H1 (cell line): ENCODE results near the gene HBD. TPM values are rescaled to one million over a fixed set of nuclear protein-coding genes. Genes with fewer than 3 reads are reported as not detected.

Experiments
- CTCF ChIA-PET: fragments of 300-600 bp; sonication (Branson Sonifier 250); formaldehyde crosslinking; loops from one replicate; lab custom pipeline; 2021; ENCODE audit not compliant: partially characterized antibody; lab: Charles Lee
- POLR2A ChIA-PET: fragments of 300-600 bp; sonication (Branson Sonifier 250); formaldehyde crosslinking; loops from one replicate; lab custom pipeline; 2021; ENCODE audit warnings: inconsistent platforms; ENCODE audit not compliant: partially characterized antibody; lab: Charles Lee
- DNase-seq, 2 experiments: peaks; one replicate each; pipeline versions ENCODE4 v3.0.0 to v3.0.0-alpha.2; 2010 to 2022; ENCODE audit warnings: low spot score in 2 of 2, low read depth in 1 of 2, mixed read lengths in 1 of 2
- FAIRE-seq: peaks from 2 replicates; lab custom pipeline; 2011; peaks lifted over from hg19 to GRCh38; lab: Jason Lieb, UNC
- H2AFZ ChIP-seq: 2 replicates; pipeline ENCODE4 v1.8.1; 2012; ENCODE audit warnings: low read length, inconsistent platforms
- H2AK5ac ChIP-seq: 2 replicates; pipeline ENCODE4 v1.6.1; 2013; ENCODE audit warnings: low read depth, low read length
- H2BK120ac ChIP-seq: replicated peaks from 2 replicates; pipeline ENCODE3; 2013; ENCODE audit warnings: low read depth, low read length, inconsistent platforms
- H2BK12ac ChIP-seq: 2 replicates; pipeline ENCODE4 v1.6.1; 2013; ENCODE audit warnings: low read depth, low read length
- H2BK15ac ChIP-seq: 2 replicates; pipeline ENCODE4 v1.6.1; 2013; ENCODE audit warnings: low read length
- H2BK20ac ChIP-seq: 2 replicates; pipeline ENCODE4 v1.6.1; 2013; ENCODE audit warnings: low read length
- H2BK5ac ChIP-seq: 2 replicates; pipeline ENCODE4 v1.6.1; 2013; ENCODE audit warnings: low read depth, low read length
- H3K14ac ChIP-seq: 2 replicates; pipeline ENCODE4 v1.6.1; 2013; ENCODE audit warnings: inconsistent platforms; ENCODE audit not compliant: insufficient read length
- H3K18ac ChIP-seq: 2 replicates; pipeline ENCODE4 v1.6.1; 2013; ENCODE audit warnings: low read length; ENCODE audit errors: extremely low read depth
- H3K23ac ChIP-seq: 2 replicates; pipeline ENCODE4 v1.6.1; 2013; ENCODE audit warnings: inconsistent platforms; ENCODE audit not compliant: insufficient read length
- H3K23me2 ChIP-seq: 2 replicates; pipeline ENCODE4 v1.6.1; 2013; ENCODE audit warnings: low read depth, low read length
- H3K27ac ChIP-seq: 2 replicates; pipeline ENCODE4 v1.6.1; 2011; ENCODE audit warnings: low read depth, low read length, inconsistent platforms
- H3K27me3 ChIP-seq, 4 experiments: replicated peaks in 1 of 4; 1 replicate in 1 of 4; 2 replicates in 3 of 4; pipeline versions ENCODE4 v1.6.1 to v1.8.1; 2011 to 2013; ENCODE audit warnings: low read length in 3 of 4, mild to moderate bottlenecking in 3 of 4, inconsistent platforms in 2 of 4, mixed read lengths in 2 of 4, moderate library complexity in 1 of 4; ENCODE audit not compliant: control insufficient read depth in 3 of 4, insufficient read depth in 3 of 4; ENCODE audit errors: extremely low read depth in 1 of 4
- H3K36me3 ChIP-seq, 4 experiments: 2 replicates each; pipeline versions ENCODE4 v1.6.1 to v1.8.1; 2011 to 2013; ENCODE audit warnings: mild to moderate bottlenecking in 4 of 4, low read length in 3 of 4, moderate library complexity in 2 of 4, control low read depth in 1 of 4, inconsistent platforms in 1 of 4; ENCODE audit not compliant: insufficient read depth in 4 of 4, control insufficient read depth in 2 of 4
- H3K4ac ChIP-seq: replicated peaks from 2 replicates; pipeline ENCODE3; 2013; ENCODE audit warnings: low read length, low read depth, mixed read lengths, inconsistent platforms; ENCODE audit not compliant: insufficient read length
- H3K4me1 ChIP-seq, 4 experiments: replicated peaks in 1 of 4; 1 replicate in 1 of 4; 2 replicates in 3 of 4; pipeline versions ENCODE4 v1.6.1 to v1.8.1; 2011 to 2013; ENCODE audit warnings: low read length in 3 of 4, inconsistent platforms in 2 of 4, mixed read lengths in 1 of 4; ENCODE audit not compliant: insufficient read depth in 4 of 4, control insufficient read depth in 3 of 4
- H3K4me2 ChIP-seq, 2 experiments: 2 replicates each; pipeline versions ENCODE4 v1.6.1 to v1.8.1; 2011 to 2013; ENCODE audit warnings: low read depth in 2 of 2, low read length in 2 of 2, control low read depth in 1 of 2, inconsistent platforms in 1 of 2, mild to moderate bottlenecking in 1 of 2; ENCODE audit not compliant: insufficient read depth in 1 of 2
- H3K4me3 ChIP-seq, 4 experiments: fragments of 200-600, 300-600 bp in 1 of 4; sonication (generic), shearing (Covaris generic), sonication (Bioruptor Twin) in 1 of 4; 2 replicates each; pipeline versions ENCODE4 v1.5.1 to v1.8.1; 2011 to 2016; ENCODE audit warnings: low read length in 4 of 4, low read depth in 3 of 4, control low read depth in 2 of 4, inconsistent platforms in 2 of 4, mild to moderate bottlenecking in 2 of 4, mixed read lengths in 1 of 4, moderate library complexity in 1 of 4; ENCODE audit not compliant: insufficient read depth in 2 of 4; ENCODE audit errors: extremely low read depth in 1 of 4
- H3K56ac ChIP-seq: replicated peaks from 2 replicates; pipeline ENCODE3; 2013; ENCODE audit warnings: low read depth, mild to moderate bottlenecking, mixed read lengths, low read length, inconsistent platforms; ENCODE audit not compliant: insufficient read length
- H3K79me1 ChIP-seq: 2 replicates; pipeline ENCODE4 v1.6.1; 2013; ENCODE audit warnings: low read depth, low read length, control low read depth
- H3K79me2 ChIP-seq, 2 experiments: 2 replicates each; pipeline versions ENCODE4 v1.6.1 to v1.8.1; 2012 to 2013; ENCODE audit warnings: low read length in 2 of 2, mild to moderate bottlenecking in 2 of 2, inconsistent platforms in 1 of 2; ENCODE audit not compliant: insufficient read depth in 2 of 2, control insufficient read depth in 1 of 2
- H3K9ac ChIP-seq, 4 experiments: replicated peaks in 1 of 4; 1 replicate in 1 of 4; 2 replicates in 3 of 4; pipeline versions ENCODE4 v1.6.1 to v1.8.1; 2011 to 2013; ENCODE audit warnings: low read depth in 3 of 4, low read length in 3 of 4, control low read depth in 2 of 4, mild to moderate bottlenecking in 2 of 4, moderate library complexity in 2 of 4, inconsistent platforms in 1 of 4; ENCODE audit errors: extremely low read depth in 1 of 4
- H3K9me3 ChIP-seq, 2 experiments: 2 replicates each; pipeline versions ENCODE4 v1.6.1 to v1.8.1; 2012 to 2013; ENCODE audit warnings: mild to moderate bottlenecking in 2 of 2, moderate library complexity in 2 of 2, control low read depth in 1 of 2, inconsistent platforms in 1 of 2, low read depth in 1 of 2, low read length in 1 of 2, mixed read lengths in 1 of 2; ENCODE audit not compliant: insufficient read depth in 2 of 2
- H4K20me1 ChIP-seq, 2 experiments: replicated peaks in 1 of 2; 2 replicates each; pipeline versions ENCODE3 to v1.8.1; 2011 to 2013; ENCODE audit warnings: inconsistent platforms in 2 of 2, low read length in 2 of 2, mild to moderate bottlenecking in 1 of 2; ENCODE audit not compliant: insufficient read depth in 2 of 2, control insufficient read depth in 1 of 2
- H4K5ac ChIP-seq: 2 replicates; pipeline ENCODE4 v1.6.1; 2013; ENCODE audit warnings: low read length, low read depth, mixed read lengths, inconsistent platforms; ENCODE audit not compliant: insufficient read length
- H4K8ac ChIP-seq: 2 replicates; pipeline ENCODE4 v1.8.0; 2013; ENCODE audit warnings: mild to moderate bottlenecking, moderate library complexity, low read length, inconsistent platforms; ENCODE audit not compliant: insufficient read depth; ENCODE audit errors: extremely low read depth
- H4K91ac ChIP-seq: replicated peaks from 2 replicates; pipeline ENCODE3; 2013; ENCODE audit warnings: low read length, mixed read lengths, inconsistent platforms; ENCODE audit not compliant: insufficient read length
- CBX8 ChIP-seq: fragments of 300-800, 300-1000 bp; sonication (generic); IDR thresholded peaks from 2 replicates; pipeline ENCODE4 v1.7.1; 2016; ENCODE audit warnings: low read depth, low read length, borderline replicate concordance
- CHD1 ChIP-seq: IDR thresholded peaks from 2 replicates; pipeline ENCODE4 v1.6.1; 2012; ENCODE audit warnings: low read depth, low read length, improper control_type of control experiment
- CREB1 ChIP-seq: IDR thresholded peaks from 2 replicates; pipeline ENCODE4 v1.6.1; 2012; ENCODE audit warnings: inconsistent platforms
- FOSL1 ChIP-seq: IDR thresholded peaks from 2 replicates; pipeline ENCODE4 v1.6.1; 2011; ENCODE audit warnings: mild to moderate bottlenecking, low read depth, low read length, moderate library complexity; ENCODE audit not compliant: insufficient read depth
- GABPA ChIP-seq: IDR thresholded peaks from 2 replicates; pipeline ENCODE4 v1.6.1; 2011; ENCODE audit warnings: mild to moderate bottlenecking, low read length, moderate library complexity, borderline replicate concordance; ENCODE audit not compliant: insufficient read depth
- PHF8 ChIP-seq: fragments of 200-600 bp; sonication (generic); conservative IDR thresholded peaks from 2 replicates; pipeline ENCODE4 v1.7.1; 2012; ENCODE audit warnings: low read depth, mild to moderate bottlenecking, inconsistent platforms, low read length, moderate library complexity
- POLR2AphosphoS5 ChIP-seq: IDR thresholded peaks from 2 replicates; pipeline ENCODE4 v1.6.1; 2011; ENCODE audit warnings: low read depth, low read length
- RNF2 ChIP-seq: fragments of 200-900, 300-1000 bp; sonication (generic); IDR thresholded peaks from 2 replicates; pipeline ENCODE4 v1.7.1; 2016; ENCODE audit warnings: borderline replicate concordance, low read depth, mild to moderate bottlenecking, antibody characterized with exemption, low read length; ENCODE audit not compliant: poor library complexity, severe bottlenecking; ENCODE audit errors: missing control alignments
- RXRA ChIP-seq: IDR thresholded peaks from 2 replicates; pipeline ENCODE4 v1.6.1; 2011; ENCODE audit warnings: low read depth, mild to moderate bottlenecking, low read length, moderate library complexity; ENCODE audit not compliant: insufficient read depth
- SIRT6 ChIP-seq: IDR thresholded peaks from one replicate; pipeline ENCODE4 v1.7.1; 2012; ENCODE audit warnings: low read length, inconsistent platforms
- SIX5 ChIP-seq: IDR thresholded peaks from 2 replicates; pipeline ENCODE4 v1.6.1; 2011; ENCODE audit warnings: mild to moderate bottlenecking, low read depth, low read length
- SRF ChIP-seq: IDR thresholded peaks from 2 replicates; pipeline ENCODE4 v1.6.1; 2011; ENCODE audit warnings: mild to moderate bottlenecking, low read depth, low read length, moderate library complexity
- TAF1 ChIP-seq: IDR thresholded peaks from 2 replicates; pipeline ENCODE4 v1.6.1; 2011; ENCODE audit warnings: mild to moderate bottlenecking, low read depth, low read length
- TEAD4 ChIP-seq: IDR thresholded peaks from 2 replicates; pipeline ENCODE4 v1.6.1; 2012; ENCODE audit warnings: low read depth, low read length, inconsistent platforms, mixed read lengths
- WGBS, 2 experiments: shearing (Covaris generic) in 1 of 2; methylation state at CpG; one replicate each; pipeline versions ENCODE4 v1.1.6 to v1.1.7; 2013 to 2015; ENCODE audit warnings: low lambda C conversion rate in 2 of 2, mixed read lengths in 2 of 2, inconsistent platforms in 1 of 2, low coverage in 1 of 2, missing lambda C conversion rate in 1 of 2; ENCODE audit not compliant: insufficient replicate concordance in 2 of 2, insufficient coverage in 1 of 2, insufficient read length in 1 of 2; ENCODE audit errors: extremely low coverage in 1 of 2, missing lambda C conversion rate in 1 of 2; 5-methylcytosine and 5-hydroxymethylcytosine counted together
- polyA plus RNA-seq, 7 experiments: library from polyadenylated mRNA; depleted of rRNA in 3 of 7; stranded (reverse) in 5 of 7; unstranded in 2 of 7; fragments of >200 nt in 5 of 7; fragments of 200-250 nt in 2 of 7; gene quantifications; 1 replicate in 5 of 7; 2 replicates in 1 of 7; 4 replicates in 1 of 7; pipeline versions ENCODE4 v1.2.1 to v1.2.3, GENCODE V29; 2011 to 2013; ENCODE audit warnings: missing spikeins in 2 of 7, mixed read lengths in 2 of 7
- total RNA-seq: library from RNA; stranded (reverse); fragmentation: NEBNext Ultra II Directional; extraction: Animal tissue kit (Norgen Biotek cat#: 25700); gene quantifications from 2 replicates; pipeline ENCODE4 v1.2.1, GENCODE V29; 2021
- TF ChIP-seq, protein P1 (sequence below): IDR thresholded peaks from 2 replicates; pipeline ENCODE4 v1.6.1; 2011; ENCODE audit warnings: low read depth, mild to moderate bottlenecking, low read length; ENCODE audit not compliant: insufficient read depth

Gene HBD
- total and polyA plus RNA-seq, 2 of the 8 experiments (the other 6 are each of a cell fraction or from before 2014, with no cell fraction given): not detected

DNA sequence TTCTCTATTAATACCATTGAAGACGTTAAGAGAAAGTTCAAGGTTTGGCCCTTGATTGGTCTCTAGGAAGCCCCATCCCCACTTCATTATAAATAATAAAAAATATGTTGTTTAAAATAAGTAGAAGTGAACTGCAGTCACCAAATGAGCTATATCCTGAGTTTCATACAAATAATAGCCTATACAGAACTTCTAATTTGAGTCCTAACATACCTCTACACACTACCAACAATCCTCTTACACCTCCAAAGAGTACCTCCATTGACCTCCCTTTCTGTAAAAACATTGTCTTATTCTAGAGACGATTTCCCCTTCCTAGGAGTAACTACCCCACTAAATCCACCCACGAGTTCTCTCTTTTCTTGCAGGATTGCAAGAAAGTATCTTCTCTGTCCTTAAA, 7.2 kb upstream of the HBD start:
- FAIRE-seq: no peak
- no peak overlapping the region for H3K18ac ChIP-seq
- ChIA-PET CTCF (interaction anchor here (0.8 to 1.8 kb wide), 3 partner anchors 28 to 140 kb away, joined by 3 to 4 read pairs (median 3); no protein-coding TSS in a partner anchor), POLR2A (no interaction called here)
- no peak overlapping the region for H3K9ac ChIP-seq
- H4K8ac ChIP-seq: no peak overlapping the region
- H3K27me3 ChIP-seq: no peaks in the 10 kb centered on the region
- no peaks in the 10 kb centered on the region for H4K20me1 ChIP-seq
- no peak overlapping the region for H3K4ac ChIP-seq
- H2BK5ac ChIP-seq: no peak overlapping the region
- H3K4me2 ChIP-seq: no peak overlapping the region
- WGBS, 2 experiments: 92% methylated on average over 3 of the region's 3 CpGs; no CpG with 5 or more reads in 1 of the 2 experiments
- H3K14ac ChIP-seq: no peak overlapping the region
- no peaks in the 10 kb centered on the region for H3K9me3 ChIP-seq
- H3K23ac ChIP-seq: no peak overlapping the region
- no peaks in the 10 kb centered on the region for H3K4me1 ChIP-seq
- H2AFZ ChIP-seq: no peak overlapping the region
- no peak overlapping the region for H3K27ac ChIP-seq
- no peak overlapping the region for H4K5ac ChIP-seq
- no peaks in the 10 kb centered on the region for H3K36me3 ChIP-seq
- no peak overlapping the region for H3K56ac ChIP-seq
- no peak overlapping the region for H2BK15ac ChIP-seq
- no peaks in the 10 kb centered on the region; the same call in 1 of the 2 replicates for H3K23me2 ChIP-seq
- no peak overlapping the region for H2BK120ac ChIP-seq
- H4K91ac ChIP-seq: no peak overlapping the region
- no peaks in the 10 kb centered on the region for H3K79me1 ChIP-seq
- no peak overlapping the region for H3K4me3 ChIP-seq
- H2AK5ac ChIP-seq: no peak overlapping the region
- H3K79me2 ChIP-seq: no peaks in the 10 kb centered on the region
- no peak overlapping the region for H2BK20ac ChIP-seq
- no peak overlapping the region for H2BK12ac ChIP-seq
- DNase-seq: no peak
- TF ChIP-seq FOSL1 (no peak), CBX8 (no peak), TEAD4 (no peak), SIX5 (no peak), SRF (no peak), POLR2AphosphoS5 (no peak), SIRT6 (no peak), RXRA (no peak), GABPA (no peak), CREB1 (no peak), PHF8 (no peak), TAF1 (no peak), RNF2 (no peak), CHD1 (no peak)
- TF ChIP-seq, protein P1, sequence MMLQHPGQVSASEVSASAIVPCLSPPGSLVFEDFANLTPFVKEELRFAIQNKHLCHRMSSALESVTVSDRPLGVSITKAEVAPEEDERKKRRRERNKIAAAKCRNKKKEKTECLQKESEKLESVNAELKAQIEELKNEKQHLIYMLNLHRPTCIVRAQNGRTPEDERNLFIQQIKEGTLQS: no peak
